HG03066 (cell line): ENCODE results near the gene PLET1.

Source experiments
- ATAC-seq: cut with Tn5 transposase; IDR thresholded peaks from one replicate; pipeline ENCODE4 v1.9.1; 2021; ENCODE audit warnings: low read depth; ENCODE audit not compliant: unreplicated experiment

The PLET1 gene

GRCh38 chr11:112260490-112260889 lies at the start of gene PLET1:
PLET1 (minus strand) TSS chr11:112260860; CDS start chr11:112260589, 271 bp downstream.
- ATAC-seq: no peak

GRCh38 chr11:112310419-112310818 lies 49.8 kb upstream of the PLET1 start:
- no peak for ATAC-seq

GRCh38 chr11:112308651-112309050 lies 48.0 kb upstream of the PLET1 start:
- ATAC-seq: no peak

GRCh38 chr11:112307616-112308015 lies 47.0 kb upstream of the PLET1 start:
- no peak for ATAC-seq

- ATAC-seq: no peak
Measured at GRCh38 chr11:112306230-112306629, 45.6 kb upstream of the PLET1 start.

- no peak for ATAC-seq
Measured at GRCh38 chr11:112304914-112305313, 44.3 kb upstream of the PLET1 start.

GRCh38 chr11:112303616-112304015 lies 43.0 kb upstream of the PLET1 start:
- no peak for ATAC-seq

GRCh38 chr11:112302226-112302868 lies 41.7 kb upstream of the PLET1 start:
- no peak for ATAC-seq

GRCh38 chr11:112300094-112300786 lies 39.6 kb upstream of the PLET1 start:
- no peak for ATAC-seq

GRCh38 chr11:112298535-112298934 lies 37.9 kb upstream of the PLET1 start:
- no peak for ATAC-seq

GRCh38 chr11:112297248-112297866 lies 36.7 kb upstream of the PLET1 start:
- ATAC-seq: no peak

- ATAC-seq: no peak
Measured at GRCh38 chr11:112296044-112296443, 35.4 kb upstream of the PLET1 start.

- ATAC-seq: no peak
Measured at GRCh38 chr11:112294688-112295340, 34.2 kb upstream of the PLET1 start.

GRCh38 chr11:112293614-112294013 lies 33.0 kb upstream of the PLET1 start:
- no peak for ATAC-seq

- ATAC-seq: no peak
Measured at GRCh38 chr11:112292785-112293407, 32.2 kb upstream of the PLET1 start.

- no peak for ATAC-seq
Measured at GRCh38 chr11:112292188-112292587, 31.5 kb upstream of the PLET1 start.

GRCh38 chr11:112291191-112291590 lies 30.5 kb upstream of the PLET1 start:
- no peak for ATAC-seq

- ATAC-seq: no peak
Measured at GRCh38 chr11:112290493-112290850, 29.8 kb upstream of the PLET1 start.

GRCh38 chr11:112289588-112290492 lies 29.2 kb upstream of the PLET1 start:
- peak; percentile 93 for ATAC-seq

- ATAC-seq: no peak
Measured at GRCh38 chr11:112288021-112288420, 27.4 kb upstream of the PLET1 start.
